OCI-LY3 (cell line): ENCODE results near the gene ERGIC2.

Experiments
- CTCF ChIP-seq: fragments of 200-600, 300-600 bp; sonication (generic); IDR thresholded peaks from 2 replicates; pipeline ENCODE4 v1.5.1; 2014; ENCODE audit warnings: antibody characterized with exemption, low read length, low read depth
- EZH2phosphoT487 ChIP-seq: fragments of 200-600 bp; shearing (Covaris generic); IDR thresholded peaks from 2 replicates; pipeline ENCODE4 v1.6.1; 2018; ENCODE audit warnings: antibody characterized with exemption, mixed run types, low read depth

- TF ChIP-seq CTCF (no peak), EZH2phosphoT487 (no peak)
Observed at GRCh38 chr12:29415111-29415510, 34.1 kb upstream of the ERGIC2 start.
